GM12873 (cell line): Measurements from ENCODE around the gene GPC5.

ENCODE experiments used
- TF ChIP-seq, protein P1 (sequence below): IDR thresholded peaks from 2 replicates; pipeline ENCODE4 v1.5.1; 2012; ENCODE audit warnings: low read depth, mild to moderate bottlenecking, moderate library complexity, low read length, control low read depth; ENCODE audit not compliant: insufficient read depth; ENCODE audit errors: missing control alignments

The GPC5 gene

DNA sequence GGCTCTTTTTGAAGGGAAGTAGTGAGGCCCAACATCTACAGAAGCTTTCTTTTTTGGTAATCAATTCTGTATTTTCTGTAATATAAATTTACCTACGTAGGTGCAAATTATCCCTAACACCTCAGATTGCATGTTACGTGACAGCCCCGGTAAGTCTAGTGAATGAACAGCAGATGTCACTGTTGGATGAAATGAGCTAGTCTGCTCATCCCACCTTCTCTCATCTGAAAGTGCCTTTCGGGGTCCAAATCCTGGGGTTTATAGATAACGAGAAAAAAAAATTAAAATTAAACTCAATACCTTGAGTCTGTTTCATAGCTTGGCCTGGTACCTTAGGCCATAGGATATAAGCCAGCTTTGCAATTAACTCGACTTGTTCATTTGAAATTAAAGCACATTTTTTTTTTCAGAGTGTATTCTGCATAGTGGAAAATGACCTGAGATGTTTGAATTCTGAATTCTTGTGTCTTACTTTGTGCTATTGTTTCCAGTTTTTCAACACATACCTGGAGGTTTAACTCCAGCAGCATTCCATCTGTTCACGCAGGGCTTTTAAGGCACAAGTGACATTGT, 548.2 kb downstream of the GPC5 start:
- TF ChIP-seq, protein P1, sequence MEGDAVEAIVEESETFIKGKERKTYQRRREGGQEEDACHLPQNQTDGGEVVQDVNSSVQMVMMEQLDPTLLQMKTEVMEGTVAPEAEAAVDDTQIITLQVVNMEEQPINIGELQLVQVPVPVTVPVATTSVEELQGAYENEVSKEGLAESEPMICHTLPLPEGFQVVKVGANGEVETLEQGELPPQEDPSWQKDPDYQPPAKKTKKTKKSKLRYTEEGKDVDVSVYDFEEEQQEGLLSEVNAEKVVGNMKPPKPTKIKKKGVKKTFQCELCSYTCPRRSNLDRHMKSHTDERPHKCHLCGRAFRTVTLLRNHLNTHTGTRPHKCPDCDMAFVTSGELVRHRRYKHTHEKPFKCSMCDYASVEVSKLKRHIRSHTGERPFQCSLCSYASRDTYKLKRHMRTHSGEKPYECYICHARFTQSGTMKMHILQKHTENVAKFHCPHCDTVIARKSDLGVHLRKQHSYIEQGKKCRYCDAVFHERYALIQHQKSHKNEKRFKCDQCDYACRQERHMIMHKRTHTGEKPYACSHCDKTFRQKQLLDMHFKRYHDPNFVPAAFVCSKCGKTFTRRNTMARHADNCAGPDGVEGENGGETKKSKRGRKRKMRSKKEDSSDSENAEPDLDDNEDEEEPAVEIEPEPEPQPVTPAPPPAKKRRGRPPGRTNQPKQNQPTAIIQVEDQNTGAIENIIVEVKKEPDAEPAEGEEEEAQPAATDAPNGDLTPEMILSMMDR: peak; percentile 53

DNA sequence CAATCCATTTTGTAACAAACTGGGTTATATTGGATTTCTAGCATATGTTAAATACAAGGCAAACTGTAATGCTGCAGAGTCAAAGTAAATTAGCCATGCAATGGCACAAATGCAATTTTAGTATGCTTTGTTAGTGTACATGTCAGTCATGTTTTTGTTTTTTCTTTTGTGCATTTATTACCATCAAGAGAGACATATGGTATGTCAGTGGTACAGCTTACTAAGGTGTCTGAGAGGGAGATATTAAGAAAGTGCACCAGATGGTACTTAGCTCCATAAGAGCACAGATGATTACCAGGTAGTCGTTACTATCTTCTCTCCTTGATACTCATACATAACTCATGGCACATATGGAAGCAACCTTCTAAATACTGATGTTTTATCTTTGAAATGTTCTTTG, 550.3 kb downstream of the GPC5 start:
- TF ChIP-seq, protein P1: no peak

DNA sequence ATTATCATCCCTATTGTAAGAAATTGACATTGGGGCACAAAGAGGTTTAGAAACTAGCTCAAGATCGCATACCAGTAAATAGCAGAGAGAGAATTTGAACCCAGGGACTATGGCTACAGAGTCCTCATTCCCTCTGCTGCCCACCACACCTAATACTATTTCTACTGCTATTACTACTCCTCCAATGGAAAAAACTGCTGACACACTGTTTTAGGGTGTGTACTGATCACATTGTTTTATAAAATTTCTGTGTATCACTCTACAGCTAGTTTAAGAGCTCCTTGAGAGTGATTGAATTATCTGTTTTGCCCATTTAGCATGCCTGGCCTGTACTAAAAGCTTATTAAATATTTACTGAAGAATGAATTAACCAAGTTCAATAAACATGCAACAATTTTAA, 552.4 kb downstream of the GPC5 start:
- TF ChIP-seq, protein P1: no peak

DNA sequence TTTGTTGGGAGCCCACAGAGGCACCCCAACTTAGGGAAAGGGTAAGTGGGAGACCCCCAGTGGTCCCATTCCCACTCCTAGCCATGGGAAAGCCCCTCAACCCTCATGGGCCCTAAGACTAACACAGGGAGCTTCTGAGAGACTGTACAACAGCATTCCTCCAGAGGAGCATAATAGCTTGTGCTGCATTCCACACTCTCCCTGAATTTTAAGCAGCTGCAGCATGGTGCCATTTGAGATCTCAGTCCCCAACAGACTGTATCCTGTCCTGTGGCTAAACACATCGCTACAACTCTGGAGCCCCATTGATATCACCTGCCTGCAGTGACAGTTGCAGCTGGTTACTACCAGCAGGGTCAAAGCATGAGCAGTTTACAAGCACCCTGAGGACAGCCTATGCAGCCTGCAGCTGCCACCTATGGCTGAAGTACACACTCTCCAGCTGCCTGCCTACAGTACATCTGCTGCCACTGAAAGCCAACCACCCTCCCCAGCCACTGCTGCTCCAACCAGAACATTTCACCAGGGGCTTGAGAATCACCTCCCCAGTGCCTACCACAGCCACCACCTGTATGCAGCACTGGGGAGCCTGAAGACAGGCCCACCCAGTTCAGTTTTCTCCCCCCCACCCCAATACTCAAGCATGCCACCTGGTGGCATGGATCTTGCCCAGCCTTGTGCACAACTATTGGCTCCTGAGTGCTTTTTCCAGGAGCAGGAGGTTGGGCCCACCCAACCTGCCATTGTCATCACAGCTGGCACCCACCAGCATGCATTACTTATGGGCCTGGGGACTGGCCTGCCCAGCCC, 557.3 kb downstream of the GPC5 start:
- TF ChIP-seq, protein P1: no peak

DNA sequence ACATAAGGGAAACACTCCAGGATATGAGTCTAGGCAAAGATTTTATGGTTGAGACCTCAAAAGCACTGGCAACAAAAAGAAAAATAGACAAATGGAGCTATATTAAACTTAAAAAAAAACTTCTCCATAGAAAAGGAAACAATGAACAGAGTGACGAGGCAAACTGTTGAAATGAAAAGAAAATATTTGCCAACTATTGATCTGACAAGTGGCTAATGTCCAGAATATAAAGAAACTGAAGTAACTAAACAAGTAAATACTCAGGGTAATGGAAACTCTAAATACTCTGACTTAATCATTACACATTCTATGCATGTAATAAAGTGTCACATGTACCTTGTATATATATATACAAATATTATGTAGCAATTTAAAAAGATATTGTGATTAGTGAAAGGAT, 562.5 kb downstream of the GPC5 start:
- TF ChIP-seq, protein P1: no peak

DNA sequence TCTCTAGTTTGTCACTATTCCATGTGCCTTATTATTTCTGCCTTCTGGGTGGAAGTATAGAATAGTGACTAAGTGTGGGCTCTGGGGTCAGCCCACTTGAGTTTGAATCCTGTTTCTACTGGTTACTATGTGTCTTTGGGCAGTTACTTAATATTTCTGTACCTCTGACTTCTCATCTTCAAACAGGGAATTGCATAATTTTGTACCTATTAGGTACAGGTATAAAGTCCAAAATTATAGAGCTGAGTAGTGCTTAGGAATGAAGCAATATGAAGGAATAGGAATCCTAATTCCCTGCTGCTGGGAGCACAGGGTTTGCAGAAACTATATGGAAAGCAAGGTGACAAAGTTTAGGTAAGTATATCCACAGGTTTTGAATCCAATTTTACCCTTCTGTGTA, 564.5 kb downstream of the GPC5 start:
- TF ChIP-seq, protein P1: no peak

DNA sequence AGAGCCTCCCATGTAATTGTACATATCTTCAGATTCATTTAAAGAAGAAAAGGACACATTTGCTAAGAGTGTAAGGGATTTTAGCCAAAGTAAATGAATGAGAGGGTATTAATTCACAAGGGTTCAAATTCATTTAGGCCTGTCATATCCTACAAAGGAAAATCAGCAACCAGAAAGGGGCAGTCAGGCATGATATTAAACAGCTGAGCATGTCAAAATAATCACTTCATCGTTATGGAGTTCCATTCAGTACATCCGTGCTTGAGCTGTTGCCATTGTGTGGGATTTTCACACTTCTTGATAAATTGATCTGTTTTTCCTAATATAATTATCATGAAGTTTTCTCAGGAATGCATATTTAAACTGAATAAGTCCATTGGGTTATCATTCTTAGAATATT, 567.1 kb downstream of the GPC5 start:
- TF ChIP-seq, protein P1: no peak
